Tibial nerve (tissue), 4 donors: ENCODE data around the gene SPATA19. TPM values are rescaled to one million over a fixed set of nuclear protein-coding genes. Genes with fewer than 3 reads are reported as not detected.

Experiments
- DNase-seq, 2 donors: peaks; one replicate each; pipeline ENCODE4 v3.0.0-alpha.2; 2019; ENCODE audit warnings: low spot score in 2 of 2
- H3K27ac ChIP-seq, 4 donors: fragments of 200-600 bp; sonication (generic) in 3 of 4; one replicate each; pipeline ENCODE4 v1.5.1; 2017 to 2019; ENCODE audit warnings: mild to moderate bottlenecking in 1 of 4
- H3K27me3 ChIP-seq, 2 donors: fragments of 200-600 bp; sonication (generic) in 1 of 2; one replicate each; pipeline versions ENCODE4 v1.5.1 to v1.6.0; 2017 to 2019
- H3K36me3 ChIP-seq, 3 donors: fragments of 200-600 bp; sonication (generic); one replicate each; pipeline ENCODE4 v1.5.1; 2018 to 2019
- H3K4me1 ChIP-seq, 4 donors: fragments of 200-600 bp; sonication (generic) in 3 of 4; one replicate each; pipeline ENCODE4 v1.5.1; 2017 to 2019
- H3K4me3 ChIP-seq, 4 donors: fragments of 200-600 bp; sonication (generic) in 3 of 4; one replicate each; pipeline ENCODE4 v1.5.1; 2017 to 2019; ENCODE audit warnings: mild to moderate bottlenecking in 1 of 4, moderate library complexity in 1 of 4
- H3K9me3 ChIP-seq, 4 donors: fragments of 200-600 bp; sonication (generic) in 3 of 4; one replicate each; pipeline ENCODE4 v1.5.1; 2017 to 2019
- EP300 ChIP-seq, 2 donors: sonication (generic); formaldehyde crosslinking; IDR thresholded peaks; one replicate each; pipeline ENCODE4 v1.6.1; 2017; ENCODE audit warnings: antibody characterized with exemption in 2 of 2, mild to moderate bottlenecking in 1 of 2
- POLR2A ChIP-seq, 2 donors: fragments of 450-650 bp; IDR thresholded peaks; one replicate each; pipeline ENCODE4 v1.6.1; 2017; ENCODE audit warnings: antibody characterized with exemption in 2 of 2, mild to moderate bottlenecking in 2 of 2, moderate library complexity in 2 of 2
- WGBS, 2 donors: methylation state at CpG; one replicate each; pipeline ENCODE4 v1.1.5; 2018; 5-methylcytosine and 5-hydroxymethylcytosine counted together
- total RNA-seq, 4 donors: library from RNA; depleted of rRNA; stranded (reverse); fragments of >200 nt; gene quantifications; one replicate each; pipeline ENCODE4 v1.1.0, GENCODE V29; 2016
- TF ChIP-seq, protein P1 (sequence below), 5 experiments: fragments of 200-600 bp in 3 of 5; fragments of 450-650 bp in 2 of 5; sonication (generic) in 3 of 5; IDR thresholded peaks; one replicate each; pipeline ENCODE4 v1.5.1; 2016 to 2019; ENCODE audit warnings: antibody characterized with exemption in 5 of 5, mild to moderate bottlenecking in 3 of 5, moderate library complexity in 2 of 5

The SPATA19 gene
- total RNA-seq, 4 donors from 2014 or later: not detected

DNA sequence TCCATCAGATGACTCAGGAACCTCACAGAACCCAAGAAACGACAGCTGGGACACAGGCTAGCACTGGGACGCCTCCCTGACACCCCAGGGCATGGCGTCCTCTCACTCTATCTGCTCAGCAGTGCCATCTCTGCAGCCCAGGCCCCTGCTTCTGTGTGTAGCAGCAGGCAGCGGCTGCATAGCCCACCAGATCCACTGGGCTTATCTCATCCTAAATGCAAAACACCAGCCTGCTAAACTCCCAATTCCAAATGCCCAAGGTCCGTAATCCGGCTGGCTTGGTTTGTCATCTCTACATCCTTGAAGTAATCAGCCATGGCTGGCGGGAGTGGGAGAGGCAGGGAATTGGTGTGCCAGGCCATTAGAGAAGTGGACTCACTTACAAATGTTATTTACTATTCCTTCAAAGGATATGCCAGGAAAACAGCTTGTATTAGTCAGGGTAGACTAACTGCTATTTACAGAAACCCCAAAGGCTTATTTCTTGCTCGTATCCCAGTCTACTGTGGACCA, 30.7 kb downstream of the SPATA19 start:
- no peak overlapping the region for H3K27ac ChIP-seq
- no peaks in the 10 kb centered on the region for H3K27me3 ChIP-seq
- no peak overlapping the region for H3K4me3 ChIP-seq
- 85 to 89% methylated on average over 7 to 8 of the region's 8 CpGs for WGBS, 2 donors
- DNase-seq: no peak
- H3K9me3 ChIP-seq: no peaks in the 10 kb centered on the region
- H3K36me3 ChIP-seq: no peaks in the 10 kb centered on the region
- TF ChIP-seq EP300 (IDR thresholded peaks at IDR 0.05) (no peak), POLR2A (IDR thresholded peaks at IDR 0.05) (no peak)
- TF ChIP-seq, protein P1, sequence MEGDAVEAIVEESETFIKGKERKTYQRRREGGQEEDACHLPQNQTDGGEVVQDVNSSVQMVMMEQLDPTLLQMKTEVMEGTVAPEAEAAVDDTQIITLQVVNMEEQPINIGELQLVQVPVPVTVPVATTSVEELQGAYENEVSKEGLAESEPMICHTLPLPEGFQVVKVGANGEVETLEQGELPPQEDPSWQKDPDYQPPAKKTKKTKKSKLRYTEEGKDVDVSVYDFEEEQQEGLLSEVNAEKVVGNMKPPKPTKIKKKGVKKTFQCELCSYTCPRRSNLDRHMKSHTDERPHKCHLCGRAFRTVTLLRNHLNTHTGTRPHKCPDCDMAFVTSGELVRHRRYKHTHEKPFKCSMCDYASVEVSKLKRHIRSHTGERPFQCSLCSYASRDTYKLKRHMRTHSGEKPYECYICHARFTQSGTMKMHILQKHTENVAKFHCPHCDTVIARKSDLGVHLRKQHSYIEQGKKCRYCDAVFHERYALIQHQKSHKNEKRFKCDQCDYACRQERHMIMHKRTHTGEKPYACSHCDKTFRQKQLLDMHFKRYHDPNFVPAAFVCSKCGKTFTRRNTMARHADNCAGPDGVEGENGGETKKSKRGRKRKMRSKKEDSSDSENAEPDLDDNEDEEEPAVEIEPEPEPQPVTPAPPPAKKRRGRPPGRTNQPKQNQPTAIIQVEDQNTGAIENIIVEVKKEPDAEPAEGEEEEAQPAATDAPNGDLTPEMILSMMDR (IDR thresholded peaks at IDR 0.05): no peak
- peaks cover 0 to 18% (median 0%) of the 10 kb centered on the region in 4 donors for H3K4me1 ChIP-seq

DNA sequence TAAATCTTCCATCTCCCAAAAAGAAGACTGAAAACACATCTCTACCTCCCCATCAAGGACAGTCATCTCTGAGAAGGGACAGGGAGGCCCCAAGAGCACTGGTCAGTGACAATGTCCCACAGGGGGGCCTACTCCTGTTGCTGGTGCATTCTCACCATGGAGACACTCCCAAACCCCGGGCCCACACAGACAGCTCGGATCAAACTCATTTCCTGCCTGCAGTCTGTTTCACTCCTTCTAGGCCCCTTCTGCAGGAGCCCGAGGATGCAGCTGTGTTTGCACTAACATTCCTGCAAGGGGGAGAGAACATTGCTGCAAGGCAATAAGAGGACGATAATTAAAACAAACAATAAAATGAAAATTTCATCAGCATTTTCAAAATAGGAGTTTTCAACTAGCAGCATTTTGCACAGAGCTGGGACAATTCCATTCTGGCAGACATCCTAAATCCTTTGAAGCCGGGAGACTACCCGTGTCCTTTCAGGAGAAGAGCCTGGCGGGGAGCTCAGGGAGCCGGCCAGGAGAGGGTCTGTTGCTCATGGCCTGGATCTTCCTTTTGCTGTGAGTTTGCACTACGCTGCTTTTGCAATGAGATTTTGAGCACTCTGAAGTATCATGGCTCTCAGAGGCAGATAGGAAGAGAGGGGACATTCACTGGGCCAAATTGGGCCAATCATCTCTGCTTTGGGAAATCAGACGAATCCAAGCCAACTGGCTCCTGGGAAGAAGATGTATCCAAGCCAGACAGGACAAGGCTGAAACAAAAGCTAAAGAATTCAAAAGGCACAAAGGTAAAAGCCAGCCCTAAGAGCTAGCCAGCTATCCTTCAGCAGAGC, 33.2 kb downstream of the SPATA19 start:
- H3K27me3 ChIP-seq: no peaks in the 10 kb centered on the region
- WGBS, 2 donors: 63 to 64% methylated on average over 10 of the region's 10 CpGs

DNA sequence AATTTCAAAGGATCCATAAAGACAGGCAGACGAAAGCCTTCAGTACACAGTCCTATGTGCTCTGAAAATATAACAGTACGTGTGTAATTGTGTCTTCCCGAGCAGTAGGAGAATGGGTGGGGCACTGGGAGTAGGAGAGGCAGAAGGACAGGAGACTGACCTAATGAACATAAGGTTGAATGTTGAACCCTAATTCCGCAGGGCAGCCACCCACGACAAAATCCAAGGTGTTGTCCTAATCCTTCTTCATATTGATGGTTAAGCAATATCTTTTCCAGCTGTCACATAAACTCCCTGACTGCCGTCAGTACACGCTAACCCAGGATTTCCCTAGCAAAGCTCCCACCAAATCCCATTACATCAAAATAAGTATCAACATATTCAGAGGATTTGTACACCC, 34.5 kb downstream of the SPATA19 start:
- no peak for TF ChIP-seq POLR2A (IDR thresholded peaks at IDR 0.05)
- TF ChIP-seq EP300 (IDR thresholded peaks at IDR 0.05): no peak
- TF ChIP-seq, protein P1 (IDR thresholded peaks at IDR 0.05): no peak
- DNase-seq: no peak
- Histone ChIP-seq H3K9me3 (no peaks in the 10 kb centered on the region), H3K4me3 (no peak overlapping the region), H3K36me3 (no peaks in the 10 kb centered on the region), H3K27ac (no peak overlapping the region), H3K4me1 (peaks cover 0 to 25% (median 0%) of the 10 kb centered on the region in 4 donors), H3K27me3 (no peaks in the 10 kb centered on the region)
- 79 to 81% methylated on average over 7 of the region's 7 CpGs for WGBS, 2 donors

More for the DNA sequence above, 33.2 kb downstream of the SPATA19 start:
- DNase-seq: no peak
- no peak for TF ChIP-seq EP300 (IDR thresholded peaks at IDR 0.05)
- TF ChIP-seq, protein P1 (IDR thresholded peaks at IDR 0.05): no peak
- Histone ChIP-seq H3K4me3 (no peak overlapping the region), H3K9me3 (no peaks in the 10 kb centered on the region), H3K36me3 (no peaks in the 10 kb centered on the region), H3K4me1 (peaks cover 0 to 27% (median 0%) of the 10 kb centered on the region in 4 donors), H3K27ac (no peak overlapping the region)

DNA sequence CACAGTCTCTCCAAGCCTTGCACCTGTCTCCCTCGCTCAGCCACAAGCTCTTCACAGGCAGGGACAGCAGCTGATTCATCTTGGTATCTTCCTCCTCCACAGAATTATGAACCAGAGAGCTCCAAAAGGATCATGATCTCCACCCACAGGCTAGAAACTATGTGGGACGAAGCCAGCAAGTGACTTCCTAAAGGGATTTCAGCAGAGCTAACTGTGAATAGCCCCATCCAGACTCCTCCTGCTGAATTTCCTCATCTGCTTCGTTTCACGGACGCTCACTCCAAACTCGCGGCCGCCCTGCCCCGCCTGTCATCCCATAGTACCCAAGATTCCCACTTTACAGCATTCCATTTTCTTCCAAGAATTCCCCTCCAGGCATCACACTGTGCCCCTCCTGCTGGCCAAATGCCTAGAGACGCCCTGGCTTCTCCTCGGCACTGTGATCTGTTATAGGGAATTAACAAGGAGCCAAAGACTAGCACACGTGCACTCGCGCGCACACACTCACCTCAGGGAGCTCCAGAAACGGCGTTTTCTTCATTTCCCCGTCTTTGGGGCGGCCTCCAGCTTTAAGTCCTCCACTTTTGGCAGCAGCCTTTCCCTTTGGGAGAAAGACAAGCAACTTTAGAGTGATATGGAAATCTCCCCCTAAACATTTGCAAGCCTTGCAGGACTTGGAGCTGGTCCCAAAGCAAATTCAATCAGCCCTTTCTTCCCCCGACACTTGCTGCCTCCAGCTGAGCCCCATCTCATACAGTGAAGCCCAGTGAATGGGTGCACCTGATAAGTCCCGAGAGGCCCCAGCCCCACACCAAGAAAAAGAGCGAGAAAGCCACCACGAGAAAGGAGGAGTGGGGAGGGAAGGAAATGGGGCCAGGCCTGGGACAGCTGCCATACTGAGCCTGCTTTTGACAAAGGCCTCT, 35.5 kb downstream of the SPATA19 start:
- 20 to 24% methylated on average over 23 of the region's 23 CpGs for WGBS, 2 donors
- H3K4me3 ChIP-seq: peak overlapping the region in 1 of 4 donors; percentile 26

More for the DNA sequence above, 35.5 kb downstream of the SPATA19 start:
- Histone ChIP-seq H3K9me3 (no peaks in the 10 kb centered on the region), H3K27ac (no peak overlapping the region), H3K4me1 (peaks cover 0 to 25% (median 0%) of the 10 kb centered on the region in 4 donors), H3K36me3 (no peaks in the 10 kb centered on the region), H3K27me3 (no peaks in the 10 kb centered on the region)
- TF ChIP-seq POLR2A (IDR thresholded peaks at IDR 0.05) (no peak), EP300 (IDR thresholded peaks at IDR 0.05) (no peak)
- TF ChIP-seq, protein P1 (IDR thresholded peaks at IDR 0.05): no peak
- DNase-seq: peak in 1 of 2 donors; percentile 14
